HG03575 (cell line): ENCODE measurements around the gene DTNB.

ENCODE experiments used
- ATAC-seq: cut with Tn5 transposase; IDR thresholded peaks from one replicate; pipeline ENCODE4 v1.9.1; 2021; ENCODE audit not compliant: unreplicated experiment, insufficient number of reproducible peaks, low FRiP score; ENCODE audit errors: extremely low read depth

Gene DTNB

GRCh38 chr2:25528173-25528572 lies 145.2 kb downstream of the DTNB start:
- ATAC-seq: no peak

- ATAC-seq: no peak
These were observed 148.9 kb downstream of the DTNB start for GRCh38 chr2:25524507-25524906.

- ATAC-seq: no peak
These were observed 150.3 kb downstream of the DTNB start for GRCh38 chr2:25523060-25523459.

GRCh38 chr2:25521665-25522387 lies 151.6 kb downstream of the DTNB start:
- no peak for ATAC-seq

- no peak for ATAC-seq
These were observed 152.3 kb downstream of the DTNB start for GRCh38 chr2:25521126-25521525.

GRCh38 chr2:25517701-25518100 lies 155.7 kb downstream of the DTNB start:
- no peak for ATAC-seq

GRCh38 chr2:25514043-25514637 lies 159.2 kb downstream of the DTNB start:
- no peak for ATAC-seq

- ATAC-seq: no peak
These were observed 160.7 kb downstream of the DTNB start for GRCh38 chr2:25512707-25513106.

- no peak for ATAC-seq
These were observed 167.2 kb downstream of the DTNB start for GRCh38 chr2:25506226-25506625.

- no peak for ATAC-seq
These were observed 167.8 kb downstream of the DTNB start for GRCh38 chr2:25505622-25506021.

- ATAC-seq: no peak
These were observed 168.2 kb downstream of the DTNB start for GRCh38 chr2:25505182-25505581.

GRCh38 chr2:25504266-25504665 lies 169.1 kb downstream of the DTNB start:
- ATAC-seq: no peak

GRCh38 chr2:25499157-25499556 lies 174.2 kb downstream of the DTNB start:
- no peak for ATAC-seq

- ATAC-seq: peak; percentile 74
These were observed 175.4 kb downstream of the DTNB start for GRCh38 chr2:25497918-25498407.

- ATAC-seq: no peak
These were observed 176.0 kb downstream of the DTNB start for GRCh38 chr2:25497229-25497917.

- ATAC-seq: no peak
These were observed 178.8 kb downstream of the DTNB start for GRCh38 chr2:25494616-25495015.

GRCh38 chr2:25493207-25493606 lies 180.2 kb downstream of the DTNB start:
- ATAC-seq: no peak

GRCh38 chr2:25492726-25493125 lies 180.7 kb downstream of the DTNB start:
- ATAC-seq: no peak

- no peak for ATAC-seq
These were observed 181.3 kb downstream of the DTNB start for GRCh38 chr2:25491966-25492532.
